Caco-2 (cell line): ENCODE data around the gene SCN8A. TPM values are rescaled to one million over a fixed set of nuclear protein-coding genes. Genes with fewer than 3 reads are reported as not detected.

Experiments
- BruUV-seq: library from RNA; stranded (reverse); fragments of 400-500 nt; replicated peaks from 2 replicates; lab custom pipeline; 2021; lab: Mats Ljungman, UMichigan
- CTCF ChIA-PET: fragments of 300-600 bp; sonication (Branson Sonifier 250); formaldehyde crosslinking; loops from one replicate; lab custom pipeline; 2022; ENCODE audit warnings: antibody characterized with exemption; lab: Charles Lee
- POLR2A ChIA-PET: fragments of 300-600 bp; sonication (Branson Sonifier 250); formaldehyde crosslinking; loops from one replicate; lab custom pipeline; 2022; ENCODE audit warnings: antibody characterized with exemption; lab: Charles Lee
- DNase-seq, 2 experiments: peaks; one replicate each; pipeline versions ENCODE4 v3.0.0 to v3.0.0-alpha.2; 2020 to 2022
- H3K27me3 ChIP-seq: replicated peaks from 2 replicates; pipeline ENCODE4 v1.6.0; 2011; ENCODE audit warnings: low read length; ENCODE audit not compliant: control insufficient read depth, insufficient read depth
- H3K36me3 ChIP-seq: 2 replicates; pipeline ENCODE4 v1.5.1; 2011; ENCODE audit warnings: low read length; ENCODE audit not compliant: control insufficient read depth, insufficient read depth
- H3K4me1 ChIP-seq: fragments of 250-450 bp; sonication (Bioruptor Pico); 2 replicates; pipeline ENCODE4 v1.5.1; 2020; ENCODE audit warnings: mild to moderate bottlenecking
- H3K4me3 ChIP-seq: 2 replicates; pipeline ENCODE4 v1.5.1; 2011; ENCODE audit warnings: low read depth, mild to moderate bottlenecking, control low read depth, low read length
- H3K9me3 ChIP-seq: fragments of 250-450 bp; sonication (Bioruptor Pico); 2 replicates; pipeline ENCODE4 v1.5.1; 2020; ENCODE audit warnings: mild to moderate bottlenecking, moderate library complexity
- H3K27ac Mint-ChIP-seq: one replicate; pipeline ENCODE4 v1.8.0; 2022; ENCODE audit warnings: mixed read lengths; ENCODE audit not compliant: unreplicated experiment
- H3K27me3 Mint-ChIP-seq: one replicate; pipeline ENCODE4 v1.8.0; 2022; ENCODE audit warnings: mixed read lengths; ENCODE audit not compliant: insufficient read depth, unreplicated experiment
- H3K36me3 Mint-ChIP-seq: one replicate; pipeline ENCODE4 v1.8.0; 2022; ENCODE audit warnings: mild to moderate bottlenecking, mixed read lengths; ENCODE audit not compliant: insufficient read depth, unreplicated experiment
- H3K4me1 Mint-ChIP-seq: one replicate; pipeline ENCODE4 v1.8.0; 2022; ENCODE audit warnings: low read depth, mixed read lengths; ENCODE audit not compliant: unreplicated experiment
- H3K4me3 Mint-ChIP-seq: one replicate; pipeline ENCODE4 v1.8.0; 2022; ENCODE audit warnings: mild to moderate bottlenecking, moderate library complexity, mixed read lengths; ENCODE audit not compliant: unreplicated experiment
- H3K9me3 Mint-ChIP-seq: one replicate; pipeline ENCODE4 v1.8.0; 2022; ENCODE audit warnings: mixed read lengths; ENCODE audit not compliant: unreplicated experiment
- CTCF ChIP-seq, 2 experiments: fragments of 200-600 bp in 1 of 2; IDR thresholded peaks; 1 replicate in 1 of 2; 2 replicates in 1 of 2; pipeline versions ENCODE4 v1.5.1 to v1.8.0; 2011 to 2022; ENCODE audit warnings: antibody characterized with exemption in 1 of 2, control low read depth in 1 of 2, inconsistent platforms in 1 of 2, low read depth in 1 of 2, low read length in 1 of 2, mild to moderate bottlenecking in 1 of 2, moderate library complexity in 1 of 2; ENCODE audit not compliant: insufficient read depth in 1 of 2, severe bottlenecking in 1 of 2, unreplicated experiment in 1 of 2
- intact Hi-C: fragments of 100-400 bp; cut with micrococcal nuclease; formaldehyde crosslinking; loops from one replicate; pipeline ENCODE4 v1.10.0; 2022; ENCODE audit not compliant: unreplicated experiment
- total RNA-seq: library from RNA; stranded (reverse); gene quantifications from 2 replicates; pipeline ENCODE4 v1.2.3, GENCODE V29; 2022

Gene SCN8A
- total RNA-seq, 1 experiment from 2014 or later: 16.5 TPM

- TSS peak; percentile 16 for BruUV-seq
- Histone ChIP-seq H3K4me3 (no peak overlapping the region), H3K4me1 (peaks cover 30% of the 10 kb centered on the region), H3K36me3 (no peaks in the 10 kb centered on the region), H3K27me3 (no peaks in the 10 kb centered on the region), H3K9me3 (no peaks in the 10 kb centered on the region)
- intact Hi-C loops: no loop called here
- H3K27me3 Mint-ChIP-seq: no peaks in the 10 kb centered on the region
- no peak for DNase-seq
- peaks cover 3% of the 10 kb centered on the region for H3K9me3 Mint-ChIP-seq
- ChIA-PET POLR2A (no interaction called here), CTCF (interaction anchor here (0.5 to 1.3 kb wide), 4 partner anchors 64 to 292 kb away, joined by 3 to 7 read pairs (median 3); no protein-coding TSS in a partner anchor)
- peak overlapping the region; percentile 46 for H3K4me3 Mint-ChIP-seq
- TF ChIP-seq CTCF (IDR thresholded peaks at IDR 0.05; ENCODE audit: insufficient read depth in 1 of 2, low read depth in 1 of 2, low read length in 1 of 2, severe bottlenecking in 1 of 2, unreplicated experiment in 1 of 2): no peak
- H3K27ac Mint-ChIP-seq: peak overlapping the region; percentile 58
- H3K4me1 Mint-ChIP-seq: peaks cover 28% of the 10 kb centered on the region
- H3K36me3 Mint-ChIP-seq: no peaks in the 10 kb centered on the region
These were observed 72.4 kb downstream of the SCN8A start for GRCh38 chr12:51663390-51663789.

GRCh38 chr12:51666696-51667095, 75.7 kb downstream of the SCN8A start:
- Mint-ChIP-seq H3K27ac (no peak overlapping the region), H3K4me1 (peaks cover 27% of the 10 kb centered on the region), H3K27me3 (no peaks in the 10 kb centered on the region), H3K9me3 (no peaks in the 10 kb centered on the region), H3K36me3 (no peaks in the 10 kb centered on the region), H3K4me3 (no peak overlapping the region)
- no peaks in the 10 kb centered on the region for H3K27me3 ChIP-seq
- ChIA-PET CTCF (no interaction called here), POLR2A (no interaction called here)
- H3K9me3 ChIP-seq: no peaks in the 10 kb centered on the region
- H3K4me3 ChIP-seq: no peak overlapping the region
- intact Hi-C loops: no loop called here
- BruUV-seq: no TSS peak
- peaks cover 28% of the 10 kb centered on the region for H3K4me1 ChIP-seq
- H3K36me3 ChIP-seq: no peaks in the 10 kb centered on the region
- TF ChIP-seq CTCF (IDR thresholded peaks at IDR 0.05; ENCODE audit: insufficient read depth in 1 of 2, low read depth in 1 of 2, low read length in 1 of 2, severe bottlenecking in 1 of 2, unreplicated experiment in 1 of 2): no peak
- no peak for DNase-seq

GRCh38 chr12:51667269-51667668, 76.2 kb downstream of the SCN8A start:
- ChIA-PET POLR2A (no interaction called here), CTCF (no interaction called here)
- Histone ChIP-seq H3K36me3 (no peaks in the 10 kb centered on the region), H3K4me3 (no peak overlapping the region), H3K9me3 (no peaks in the 10 kb centered on the region), H3K27me3 (no peaks in the 10 kb centered on the region), H3K4me1 (peaks cover 22% of the 10 kb centered on the region)
- Mint-ChIP-seq H3K4me1 (peaks cover 21% of the 10 kb centered on the region), H3K4me3 (no peak overlapping the region), H3K27ac (no peak overlapping the region), H3K27me3 (no peaks in the 10 kb centered on the region), H3K9me3 (no peaks in the 10 kb centered on the region), H3K36me3 (no peaks in the 10 kb centered on the region)
- no peak for TF ChIP-seq CTCF (IDR thresholded peaks at IDR 0.05; ENCODE audit: insufficient read depth in 1 of 2, low read depth in 1 of 2, low read length in 1 of 2, severe bottlenecking in 1 of 2, unreplicated experiment in 1 of 2)
- no TSS peak for BruUV-seq
- no peak for DNase-seq
- intact Hi-C loops: no loop called here
